Cardiac fibroblast (primary cell): ENCODE data around the gene MTARC2.

Source experiments
- DNase-seq, 2 donors: peaks; one replicate each; pipeline versions ENCODE4 v3.0.0 to v3.0.0-alpha.2; 2010; ENCODE audit warnings: low read depth in 2 of 2
- H3K4me3 ChIP-seq, 2 donors: replicated peaks in 1 of 2; 1 replicate in 1 of 2; 2 replicates in 1 of 2; pipeline ENCODE4 v1.5.1; 2011; ENCODE audit warnings: low read depth in 2 of 2, low read length in 2 of 2, mild to moderate bottlenecking in 2 of 2, moderate library complexity in 1 of 2
- TF ChIP-seq, protein P1 (sequence below): IDR thresholded peaks from one replicate; pipeline ENCODE4 v1.5.1; 2011; ENCODE audit warnings: low read depth, mild to moderate bottlenecking, low read length, inconsistent platforms

Gene MTARC2

DNA sequence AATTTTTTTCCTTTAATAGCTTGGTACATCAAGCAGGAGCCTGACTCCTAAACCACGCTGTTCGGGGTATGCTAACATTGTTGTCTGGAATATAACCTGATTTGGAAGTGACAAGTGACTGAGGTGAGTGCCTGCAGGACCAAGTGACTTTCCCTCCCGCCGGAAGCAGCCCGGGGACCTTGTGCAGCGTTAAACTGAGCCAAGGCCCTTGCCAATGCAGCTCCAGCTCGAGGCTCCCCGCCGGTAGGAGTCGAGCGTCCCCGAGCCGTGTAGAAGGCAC, 37.9 kb downstream of the MTARC2 start:
- H3K4me3 ChIP-seq: peak overlapping the region in 1 of 2 donors; percentile 43
- TF ChIP-seq, protein P1, sequence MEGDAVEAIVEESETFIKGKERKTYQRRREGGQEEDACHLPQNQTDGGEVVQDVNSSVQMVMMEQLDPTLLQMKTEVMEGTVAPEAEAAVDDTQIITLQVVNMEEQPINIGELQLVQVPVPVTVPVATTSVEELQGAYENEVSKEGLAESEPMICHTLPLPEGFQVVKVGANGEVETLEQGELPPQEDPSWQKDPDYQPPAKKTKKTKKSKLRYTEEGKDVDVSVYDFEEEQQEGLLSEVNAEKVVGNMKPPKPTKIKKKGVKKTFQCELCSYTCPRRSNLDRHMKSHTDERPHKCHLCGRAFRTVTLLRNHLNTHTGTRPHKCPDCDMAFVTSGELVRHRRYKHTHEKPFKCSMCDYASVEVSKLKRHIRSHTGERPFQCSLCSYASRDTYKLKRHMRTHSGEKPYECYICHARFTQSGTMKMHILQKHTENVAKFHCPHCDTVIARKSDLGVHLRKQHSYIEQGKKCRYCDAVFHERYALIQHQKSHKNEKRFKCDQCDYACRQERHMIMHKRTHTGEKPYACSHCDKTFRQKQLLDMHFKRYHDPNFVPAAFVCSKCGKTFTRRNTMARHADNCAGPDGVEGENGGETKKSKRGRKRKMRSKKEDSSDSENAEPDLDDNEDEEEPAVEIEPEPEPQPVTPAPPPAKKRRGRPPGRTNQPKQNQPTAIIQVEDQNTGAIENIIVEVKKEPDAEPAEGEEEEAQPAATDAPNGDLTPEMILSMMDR: no peak
- DNase-seq: no peak

DNA sequence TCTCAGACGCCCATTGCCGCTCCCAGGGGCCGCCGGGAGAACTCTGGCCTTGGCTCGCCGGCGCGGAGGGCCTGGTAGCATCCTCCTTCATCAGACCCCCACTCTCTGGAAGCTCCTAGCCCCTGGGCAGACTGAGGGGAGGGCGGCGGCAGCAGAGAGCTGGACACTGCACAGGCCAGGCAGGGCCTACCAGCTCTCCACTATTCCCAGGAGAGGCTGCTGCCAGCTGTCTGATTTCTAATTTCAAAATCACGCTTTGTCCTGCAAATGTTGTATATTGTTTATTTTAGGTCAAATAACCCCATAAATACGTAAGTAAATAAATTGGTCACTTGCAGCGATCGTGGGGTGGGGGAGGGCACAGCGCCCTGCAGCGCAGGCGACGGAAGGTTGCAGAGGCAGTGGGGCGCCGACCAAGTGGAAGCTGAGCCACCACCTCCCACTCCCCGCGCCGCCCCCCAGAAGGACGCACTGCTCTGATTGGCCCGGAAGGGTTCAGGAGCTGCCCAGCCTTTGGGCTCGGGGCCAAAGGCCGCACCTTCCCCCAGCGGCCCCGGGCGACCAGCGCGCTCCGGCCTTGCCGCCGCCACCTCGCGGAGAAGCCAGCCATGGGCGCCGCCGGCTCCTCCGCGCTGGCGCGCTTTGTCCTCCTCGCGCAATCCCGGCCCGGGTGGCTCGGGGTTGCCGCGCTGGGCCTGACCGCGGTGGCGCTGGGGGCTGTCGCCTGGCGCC, 38.4 kb downstream of the MTARC2 start, which contains the start of gene MTARC1:
Gene MTARC1 (plus strand): TSS at position 577 of the 732 bp plus-strand sequence. CDS start 32 bp downstream, at position 609.
- TF ChIP-seq, protein P1: no peak
- H3K4me3 ChIP-seq: peak within 1 kb of the TSS; percentile 43 to 48
- peak; percentile 38 to 62 for DNase-seq

DNA sequence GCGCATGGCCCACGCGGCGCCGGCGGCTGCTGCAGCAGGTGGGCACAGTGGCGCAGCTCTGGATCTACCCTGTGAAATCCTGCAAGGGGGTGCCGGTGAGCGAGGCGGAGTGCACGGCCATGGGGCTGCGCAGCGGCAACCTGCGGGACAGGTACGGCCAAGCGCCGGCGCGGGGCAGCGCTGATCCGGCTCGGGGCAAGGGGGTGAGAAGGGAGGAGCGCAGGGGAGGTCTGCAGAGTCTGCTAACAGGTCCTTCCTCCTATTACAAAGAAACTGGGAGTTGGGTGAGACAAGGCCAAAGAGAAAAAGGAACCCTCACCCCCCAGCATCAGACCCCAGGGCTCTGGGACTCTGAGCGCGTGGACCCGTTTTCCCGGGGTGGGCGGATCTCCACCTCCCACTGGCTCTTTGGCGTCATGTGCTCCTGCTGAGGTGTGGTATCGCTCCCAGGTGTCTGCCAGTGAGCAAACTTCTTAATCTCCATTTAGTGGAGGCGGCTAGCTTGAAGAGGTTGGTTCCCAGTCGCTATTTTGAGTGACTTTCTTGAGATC, 39.0 kb downstream of the MTARC2 start:
- peak overlapping the region; percentile 36 to 48 for H3K4me3 ChIP-seq
- TF ChIP-seq, protein P1: no peak
- DNase-seq: no peak

DNA sequence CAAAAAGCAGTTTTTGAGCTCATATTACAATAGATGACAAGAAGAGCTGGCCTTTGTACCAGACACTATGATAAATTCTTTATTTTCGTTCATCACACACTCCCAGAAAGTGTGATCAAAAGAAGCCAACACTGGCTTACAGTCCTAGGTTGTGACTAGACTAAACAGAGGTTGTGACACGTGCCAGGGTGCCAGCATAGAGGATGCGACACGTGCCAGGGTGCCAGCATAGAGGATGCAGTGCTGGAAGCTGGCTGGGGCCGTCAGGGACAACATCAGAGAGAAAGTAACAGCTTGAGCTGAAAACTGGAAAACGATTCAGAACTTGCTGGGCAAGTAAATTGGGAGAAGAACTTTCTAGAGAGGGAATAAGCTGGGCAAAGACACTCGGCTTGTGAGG, 40.8 kb downstream of the MTARC2 start:
- no peak overlapping the region for H3K4me3 ChIP-seq
- TF ChIP-seq, protein P1: no peak
- DNase-seq: no peak

DNA sequence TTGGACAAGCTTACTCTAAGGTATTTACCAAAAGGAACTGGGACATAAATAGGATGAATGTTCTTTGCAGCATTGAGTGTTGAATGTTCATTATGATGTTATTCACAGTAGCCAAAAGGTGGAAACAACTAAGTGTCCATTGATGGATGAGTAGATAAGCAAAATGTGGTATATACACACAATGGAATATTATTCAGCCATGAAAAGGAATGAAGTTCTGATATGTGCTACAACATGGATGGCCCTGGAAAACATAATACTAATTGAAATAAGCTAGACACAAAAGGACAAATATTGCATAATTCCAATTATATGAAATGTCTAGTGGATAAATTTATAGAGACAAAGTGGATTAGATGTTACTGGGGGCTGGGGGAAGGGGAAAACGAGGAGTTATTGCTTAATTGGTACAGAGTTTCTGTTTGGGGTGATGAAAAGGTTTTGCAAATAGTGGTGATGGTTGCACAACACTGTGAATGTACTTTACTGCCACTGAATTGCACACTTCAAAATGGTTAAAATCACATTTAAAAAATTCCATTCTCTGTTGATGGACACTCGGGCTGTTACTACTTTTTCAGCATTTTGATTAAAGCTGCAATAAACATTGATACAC, 41.5 kb downstream of the MTARC2 start:
- no peak overlapping the region for H3K4me3 ChIP-seq
- DNase-seq: peak in 1 of 2 donors; percentile 28
- TF ChIP-seq, protein P1: no peak

GRCh38 chr1:220791285-220791684, 43.2 kb downstream of the MTARC2 start:
- TF ChIP-seq, protein P1: no peak
- no peak overlapping the region for H3K4me3 ChIP-seq
- DNase-seq: no peak
